Bronchus fibroblast of lung (primary cell): Measurements from ENCODE around the gene NEURL2. TPM values are rescaled to one million over a fixed set of nuclear protein-coding genes. Genes with fewer than 3 reads are reported as not detected.

Experiments
- total RNA-seq: library from RNA; depleted of rRNA; stranded (reverse); fragments of >200 nt; gene quantifications from 2 replicates; pipeline ENCODE4 v1.2.3, GENCODE V29; 2015

NEURL2 gene
- 3.4 and 3.7 TPM in 2 replicates for total RNA-seq

DNA sequence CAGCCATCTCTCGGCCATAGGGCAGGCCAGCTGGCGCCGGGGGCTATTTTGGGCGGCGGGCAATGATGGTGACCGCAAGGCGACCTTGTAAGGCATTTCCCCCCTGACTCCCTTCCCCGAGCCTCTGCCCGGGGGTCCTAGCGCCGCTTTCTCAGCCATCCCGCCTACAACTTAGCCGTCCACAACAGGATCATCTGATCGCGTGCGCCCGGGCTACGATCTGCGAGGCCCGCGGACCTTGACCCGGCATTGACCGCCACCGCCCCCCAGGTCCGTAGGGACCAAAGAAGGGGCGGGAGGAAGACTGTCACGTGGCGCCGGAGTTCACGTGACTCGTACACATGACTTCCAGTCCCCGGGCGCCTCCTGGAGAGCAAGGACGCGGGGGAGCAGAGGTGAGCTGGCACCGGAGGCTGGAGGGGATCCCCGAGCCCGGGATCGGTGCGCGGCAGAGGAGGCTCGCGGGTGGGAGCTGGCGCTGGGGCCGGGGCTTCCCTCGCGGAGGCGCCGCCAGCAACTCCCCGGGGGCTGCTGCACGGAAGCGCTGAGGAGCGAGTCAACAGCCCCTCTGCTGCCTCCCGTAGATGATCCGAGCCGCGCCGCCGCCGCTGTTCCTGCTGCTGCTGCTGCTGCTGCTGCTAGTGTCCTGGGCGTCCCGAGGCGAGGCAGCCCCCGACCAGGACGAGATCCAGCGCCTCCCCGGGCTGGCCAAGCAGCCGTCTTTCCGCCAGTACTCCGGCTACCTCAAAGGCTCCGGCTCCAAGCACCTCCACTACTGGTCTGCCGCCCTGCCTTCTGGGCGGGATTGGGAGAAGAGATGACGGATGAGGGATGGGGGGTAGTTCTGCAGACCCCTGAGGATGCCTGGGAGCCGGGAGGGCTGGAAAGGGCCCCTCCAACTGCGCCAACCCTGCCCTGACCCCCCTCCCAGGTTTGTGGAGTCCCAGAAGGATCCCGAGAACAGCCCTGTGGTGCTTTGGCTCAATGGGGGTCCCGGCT, at the start of gene NEURL2, which contains the start of gene CTSA:
Gene NEURL2 (minus strand): TSS at position 224 of the 999 bp plus-strand sequence. CDS start 217 bp downstream, at position 7.
Gene CTSA (plus strand): TSS at position 351 of the 999 bp plus-strand sequence. CDS start 234 bp downstream, at position 585.

DNA sequence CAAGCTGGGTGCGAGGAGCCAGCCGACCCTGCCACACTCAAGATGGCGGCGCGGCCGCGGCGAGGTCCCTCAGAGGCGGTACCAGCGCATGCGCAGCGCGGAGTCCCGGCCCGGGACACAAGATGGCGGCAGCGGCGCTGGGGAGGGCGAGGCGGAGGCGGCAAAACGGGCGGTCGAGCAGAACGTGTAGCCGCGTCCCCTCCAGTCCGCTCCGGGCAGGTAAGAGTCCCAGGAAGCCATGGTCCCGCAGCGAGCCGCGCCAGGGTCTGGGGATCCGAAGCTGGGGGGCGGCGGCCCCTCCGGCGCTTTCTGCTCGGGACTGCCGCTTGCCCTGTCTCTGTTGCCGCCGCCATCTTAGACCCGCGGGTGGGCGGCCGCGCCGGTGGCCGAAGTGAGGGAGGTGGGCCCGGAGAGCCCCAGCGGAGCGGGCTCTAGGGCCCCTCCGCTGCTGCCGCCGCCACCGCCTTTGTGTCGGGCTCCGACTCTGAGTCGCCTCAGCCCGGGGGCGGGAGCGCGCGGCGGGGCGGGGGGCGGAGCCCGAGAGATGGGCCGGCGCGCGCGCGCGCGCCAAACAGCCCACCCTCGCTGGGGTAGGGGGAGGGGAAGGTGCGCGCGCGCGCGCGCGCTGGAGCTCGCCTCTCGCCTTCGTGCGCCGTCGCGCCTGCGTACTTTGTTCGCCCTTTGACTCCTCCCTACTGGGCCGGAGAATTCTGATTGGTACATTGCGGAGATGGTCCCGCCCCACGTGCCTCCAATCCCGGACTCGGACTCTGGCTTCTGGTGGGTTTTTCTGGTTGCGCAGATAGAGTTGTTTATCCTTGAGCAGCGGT, 43.8 kb upstream of the NEURL2 start, which contains the start of gene PCIF1:
Gene PCIF1 (plus strand): TSS at position 98 of the 830 bp plus-strand sequence. CDS start 4,317 bp downstream, outside the sequence.

DNA sequence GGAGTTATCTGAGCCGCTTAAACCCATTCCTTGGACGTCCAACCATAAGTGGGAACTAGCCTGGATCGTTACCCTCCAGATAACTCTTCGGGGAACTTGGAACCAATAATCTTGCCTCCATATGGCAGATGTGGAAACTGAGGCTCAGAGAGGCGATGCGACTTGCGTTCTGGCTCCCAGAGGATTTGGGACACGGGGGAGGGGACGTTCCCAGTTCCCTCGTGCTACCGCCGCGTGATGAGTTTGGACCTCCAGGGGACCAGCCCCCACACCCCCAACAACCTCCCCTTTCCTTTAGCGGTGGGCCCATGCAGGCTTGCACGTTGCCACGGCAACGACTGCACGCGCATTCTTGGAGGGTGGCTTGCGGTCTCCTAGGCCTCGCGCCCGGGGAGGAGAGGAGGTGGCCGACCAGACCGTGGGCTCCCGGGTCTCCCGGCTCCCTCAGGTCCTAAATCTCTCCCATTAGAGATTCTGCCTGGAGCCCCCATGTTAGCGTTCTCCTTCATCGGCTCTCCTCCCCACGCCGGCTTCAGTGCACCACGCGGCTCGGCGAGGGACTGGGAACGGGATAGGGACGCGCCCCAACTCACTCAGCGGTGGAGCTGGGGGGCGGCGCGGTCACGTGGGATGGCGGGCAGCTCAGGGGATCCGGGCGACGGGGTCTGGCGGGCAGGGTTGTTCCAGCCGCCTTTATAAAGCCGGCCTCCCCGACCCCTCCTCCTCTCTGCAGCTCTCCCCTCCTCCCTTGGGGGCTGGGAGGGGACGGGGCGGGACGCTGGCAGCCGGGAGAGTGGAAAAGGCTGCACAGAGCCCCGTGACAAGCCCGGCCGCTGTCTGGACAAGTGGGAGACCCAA, 20.7 kb upstream of the NEURL2 start, which contains the start of gene PLTP:
Gene PLTP (minus strand): TSS at position 670 of the 858 bp plus-strand sequence. CDS start 703 bp downstream, outside the sequence.

DNA sequence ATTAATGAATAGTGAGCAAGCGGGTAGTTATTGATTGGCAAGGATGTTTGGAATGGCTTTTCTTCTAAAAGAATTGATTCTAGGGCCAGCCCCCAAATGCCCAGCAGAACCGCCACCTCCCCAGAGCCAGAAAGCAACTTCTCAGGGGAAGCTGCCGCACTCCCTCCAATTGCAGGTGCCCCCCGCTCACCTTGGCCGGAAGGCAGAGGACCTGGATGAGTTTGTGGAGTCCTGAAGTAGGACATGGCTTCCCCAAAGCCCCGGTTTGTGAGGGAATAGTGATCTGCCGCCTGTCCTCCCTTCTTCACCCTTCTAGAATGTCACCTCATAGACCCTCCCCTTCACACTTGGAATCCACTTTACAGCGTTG, 3.7 kb downstream of the NEURL2 start, which contains the start of gene SPATA25:
Gene SPATA25 (minus strand): TSS at position 277 of the 370 bp plus-strand sequence. CDS start 32 bp downstream, at position 245.

GRCh38 chr20:45880988-45881788, 9.8 kb downstream of the NEURL2 start, which contains the start of gene ZSWIM1:
TSS of gene ZSWIM1 (plus strand) at chr20:45881227. CDS start at chr20:45882593, 1,366 bp downstream.

DNA sequence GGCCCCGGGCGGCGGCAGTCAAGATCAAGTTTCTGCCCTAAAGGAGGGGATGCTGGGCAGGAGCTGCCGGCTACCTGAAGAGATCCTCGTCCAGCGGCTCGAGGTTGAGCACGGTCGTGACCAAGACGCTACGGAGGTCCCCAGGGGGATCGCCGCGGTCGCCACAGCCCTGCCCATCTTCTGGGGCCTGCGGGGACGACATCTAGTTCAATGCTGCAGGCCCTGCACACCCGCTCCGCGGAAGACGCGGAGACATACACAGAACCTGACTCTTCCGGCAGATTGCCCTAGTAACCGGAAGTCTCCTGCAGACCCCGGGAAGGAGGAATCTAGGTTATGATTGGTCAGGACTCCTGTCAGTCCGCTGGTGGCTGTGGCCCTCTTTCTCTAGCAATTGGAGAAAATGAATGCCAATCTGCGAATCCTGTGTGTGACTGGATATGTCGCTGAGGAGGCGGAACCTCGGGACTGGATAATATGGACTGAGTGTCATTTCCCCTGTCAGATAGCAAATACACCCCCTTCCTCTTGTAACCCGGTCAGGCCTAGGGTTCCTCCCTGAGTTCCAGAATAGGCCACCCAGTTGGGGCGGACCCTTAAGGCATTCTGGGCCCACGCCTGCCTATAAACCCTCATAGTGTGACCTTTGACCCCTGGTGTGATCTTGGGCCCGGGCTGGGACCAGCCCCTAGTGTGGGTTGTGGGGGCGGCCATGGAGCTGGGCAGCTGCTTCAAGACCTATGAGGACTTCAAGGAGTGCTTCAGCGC, 33.7 kb downstream of the NEURL2 start, which contains the start of the genes ACOT8 and ZSWIM3:
Gene ACOT8 (minus strand): TSS at position 279 of the 768 bp plus-strand sequence. CDS start 77 bp downstream, at position 202.
Gene ZSWIM3 (plus strand): TSS at position 501 of the 768 bp plus-strand sequence. CDS start 212 bp downstream, at position 713.

Other genes starting within 250 kb of the NEURL2 start
- not detected in 2 replicates for gene WFDC11, start 221.0 kb downstream of the NEURL2 start, total RNA-seq
- gene WFDC13, start 189.2 kb downstream of the NEURL2 start, total RNA-seq = not detected in 2 replicates
- gene WFDC10B, start 186.2 kb downstream of the NEURL2 start, total RNA-seq = not detected in 2 replicates
- gene SPINT4, start 168.9 kb downstream of the NEURL2 start, total RNA-seq = not detected in 2 replicates
- gene WFDC3, start 99.3 kb downstream of the NEURL2 start, total RNA-seq = 0.67 TPM in 1 of 2 replicates, not detected in the other
- 29.6 and 36.7 TPM in 2 replicates for gene DNTTIP1, start 99.3 kb downstream of the NEURL2 start, total RNA-seq
- gene UBE2C, start 78.6 kb downstream of the NEURL2 start, total RNA-seq = 225 and 261 TPM in 2 replicates
- 0.84 TPM in 1 of 2 replicates, not detected in the other for gene TNNC2, start 63.9 kb downstream of the NEURL2 start, total RNA-seq
- gene SNX21, start 57.4 kb downstream of the NEURL2 start, total RNA-seq = 49.5 and 53.3 TPM in 2 replicates
- gene ACOT8, start 33.8 kb downstream of the NEURL2 start, total RNA-seq = 39.8 and 40.3 TPM in 2 replicates
- gene ZSWIM3, start 33.6 kb downstream of the NEURL2 start, total RNA-seq = 3.9 and 4.0 TPM in 2 replicates
- gene ZSWIM1, start 10.0 kb downstream of the NEURL2 start, total RNA-seq = 9.2 and 9.4 TPM in 2 replicates
- gene SPATA25, start 3.6 kb downstream of the NEURL2 start, total RNA-seq = 0.15 TPM in 1 of 2 replicates, not detected in the other
- gene CTSA, start 127 bp upstream of the NEURL2 start, total RNA-seq = 77.2 and 91.1 TPM in 2 replicates
- 48.3 and 51.7 TPM in 2 replicates for gene PLTP, start 20.9 kb upstream of the NEURL2 start, total RNA-seq
- gene PCIF1, start 43.5 kb upstream of the NEURL2 start, total RNA-seq = 19.7 and 22.7 TPM in 2 replicates
- 11.1 and 12.1 TPM in 2 replicates for gene ZNF335, start 81.0 kb upstream of the NEURL2 start, total RNA-seq
- gene MMP9, start 117.7 kb upstream of the NEURL2 start, total RNA-seq = not detected in 2 replicates
- not detected in 2 replicates for gene SLC12A5, start 138.0 kb upstream of the NEURL2 start, total RNA-seq
- gene NCOA5, start 198.8 kb upstream of the NEURL2 start, total RNA-seq = 22.4 and 22.7 TPM in 2 replicates
- 3.3 and 4.4 TPM in 2 replicates for gene CD40, start 227.1 kb upstream of the NEURL2 start, total RNA-seq